Cardiac muscle cell (in vitro differentiated cells and primary cell): ENCODE results near the gene ZFPM1. TPM values are rescaled to one million over a fixed set of nuclear protein-coding genes. Genes with fewer than 3 reads are reported as not detected.
"Not testable (repeated sequence)": the region's sequence is repeated elsewhere in the genome, so short reads cannot be mapped to it uniquely, and the experiment has no call there.

Experiments
- DNase-seq, 2 donors: peaks; one replicate each; pipeline versions ENCODE4 v3.0.0 to v3.0.0-alpha.2; 2010 to 2017; ENCODE audit warnings: low read depth in 1 of 2, low spot score in 1 of 2
- H3K27ac ChIP-seq: fragments of 200-600 bp; sonication (generic); 2 replicates; pipeline ENCODE4 v1.5.1; 2016
- H3K27me3 ChIP-seq: fragments of 200-600 bp; sonication (generic); 2 replicates; pipeline ENCODE4 v1.6.0; 2016; ENCODE audit warnings: control low read depth
- H3K36me3 ChIP-seq: fragments of 200-600 bp; sonication (generic); 2 replicates; pipeline ENCODE4 v1.5.1; 2016; ENCODE audit warnings: control low read depth
- H3K4me1 ChIP-seq: fragments of 200-600 bp; sonication (generic); 2 replicates; pipeline ENCODE4 v1.8.1; 2017; ENCODE audit warnings: low read depth, mild to moderate bottlenecking, mixed run types
- H3K4me3 ChIP-seq: fragments of 200-600 bp; sonication (generic); 2 replicates; pipeline ENCODE4 v1.5.1; 2016; ENCODE audit warnings: mild to moderate bottlenecking
- H3K9me3 ChIP-seq: fragments of 200-600 bp; sonication (generic); 2 replicates; pipeline ENCODE4 v1.5.1; 2017; ENCODE audit warnings: low read depth, mild to moderate bottlenecking, control low read depth
- CTCF ChIP-seq: IDR thresholded peaks from 2 replicates; pipeline ENCODE4 v1.5.1; 2012; ENCODE audit warnings: low read depth, mild to moderate bottlenecking, low read length
- polyA plus RNA-seq: library from polyadenylated mRNA; unstranded; fragments of >200 nt; fragmentation: Nextera tagmentation; extraction: Ambion mirVana; gene quantifications from 2 replicates; pipeline ENCODE4 v1.2.1, GENCODE V29; 2016
- total RNA-seq: library from RNA; depleted of rRNA; stranded (reverse); fragments of >200 nt; gene quantifications from 2 replicates; pipeline ENCODE4 v1.2.3, GENCODE V29; 2016

The ZFPM1 gene
- total and polyA plus RNA-seq, 2 experiments from 2014 or later = 7.6 to 9.4 TPM

DNA sequence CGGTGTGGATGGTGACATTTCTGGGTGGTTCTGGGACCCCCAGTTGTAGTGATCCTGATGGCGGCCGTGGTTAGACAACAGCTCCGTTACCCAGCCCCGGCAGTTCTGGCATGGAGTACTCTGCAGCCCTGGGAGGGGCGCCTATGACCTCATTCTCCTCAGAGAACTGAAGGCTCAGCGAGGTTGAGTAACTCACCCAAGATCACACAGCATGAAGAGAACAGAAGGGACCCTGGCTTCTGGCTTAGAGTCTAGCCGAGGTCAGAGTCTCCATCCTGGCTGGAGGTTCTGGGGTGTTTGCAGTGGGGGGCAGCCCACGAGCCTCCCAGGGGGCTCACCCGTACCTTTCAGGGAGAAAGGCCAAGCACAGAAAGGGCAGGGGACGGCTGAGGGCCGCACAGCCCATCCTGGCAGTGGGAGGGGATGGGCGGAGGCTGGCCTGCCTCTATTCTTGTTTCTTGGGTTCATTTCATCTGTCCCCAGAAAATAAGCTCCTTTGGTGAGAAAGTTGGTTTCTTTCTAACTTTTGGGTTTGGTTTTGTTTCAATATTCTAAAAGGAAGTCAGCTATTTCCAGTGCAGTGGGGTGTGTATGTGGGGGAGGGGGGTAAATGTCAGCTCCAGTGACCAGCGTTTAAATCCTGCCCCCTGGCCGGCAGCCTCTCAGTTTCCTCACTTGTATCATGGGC lies 13.2 kb downstream of the ZFPM1 start:
- Histone ChIP-seq H3K36me3 (no peaks in the 10 kb centered on the region), H3K27ac (peak overlapping the region; percentile 54), H3K4me1 (peaks cover 29% of the 10 kb centered on the region), H3K27me3 (no peaks in the 10 kb centered on the region), H3K4me3 (no peak overlapping the region), H3K9me3 (no peaks in the 10 kb centered on the region)
- no peak for TF ChIP-seq CTCF
- no peak for DNase-seq

DNA sequence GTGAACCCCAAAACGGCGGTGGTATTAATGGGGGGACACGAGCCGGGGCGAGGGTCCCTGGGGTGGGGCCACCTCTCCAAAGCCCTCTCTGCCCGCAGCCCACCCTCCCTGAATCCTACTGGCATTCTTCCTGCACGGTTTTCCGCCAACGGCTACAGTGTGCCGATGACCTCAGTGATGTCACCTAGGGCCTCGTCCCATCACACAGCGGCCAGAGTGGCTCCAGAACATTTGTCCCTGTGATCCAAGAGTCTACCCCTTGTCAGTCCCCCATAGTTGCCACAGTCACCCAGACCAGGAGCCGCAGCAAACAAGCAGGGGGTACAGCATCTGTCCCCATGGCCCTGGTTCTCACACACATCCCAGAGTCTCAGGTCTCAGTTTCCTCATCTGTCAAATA lies 13.9 kb downstream of the ZFPM1 start:
- H3K36me3 ChIP-seq = no peaks in the 10 kb centered on the region

DNA sequence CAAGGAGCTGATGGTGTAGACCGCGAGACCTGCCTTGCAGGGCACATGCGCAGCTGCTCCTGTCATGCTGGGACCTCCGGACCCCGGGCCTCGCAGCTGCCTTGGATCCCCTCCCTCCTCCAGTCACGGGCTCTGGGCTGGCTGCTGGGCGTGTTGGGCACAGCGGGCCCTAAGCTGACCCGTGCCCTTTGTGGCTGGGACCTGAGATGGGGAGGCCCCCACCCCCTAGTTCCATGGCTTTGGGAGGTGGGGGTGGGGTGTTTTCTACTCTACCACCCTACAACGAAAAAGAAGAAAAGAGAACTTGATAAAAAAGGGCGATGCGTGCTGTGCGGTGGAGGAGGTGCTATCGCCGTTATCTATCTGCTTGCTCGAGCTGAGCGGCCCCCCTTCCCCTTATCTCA lies 14.5 kb downstream of the ZFPM1 start:
- Histone ChIP-seq H3K27ac (peak overlapping the region; percentile 48), H3K4me1 (peaks cover 19% of the 10 kb centered on the region), H3K27me3 (no peaks in the 10 kb centered on the region), H3K9me3 (no peaks in the 10 kb centered on the region), H3K36me3 (no peaks in the 10 kb centered on the region), H3K4me3 (no peak overlapping the region)
- DNase-seq = no peak
- TF ChIP-seq CTCF = no peak

More for the DNA sequence above, 13.9 kb downstream of the ZFPM1 start:
- Histone ChIP-seq H3K27me3 (no peaks in the 10 kb centered on the region), H3K27ac (peak overlapping the region; percentile 54), H3K4me1 (peaks cover 23% of the 10 kb centered on the region), H3K9me3 (no peaks in the 10 kb centered on the region), H3K4me3 (no peak overlapping the region)
- no peak for DNase-seq
- no peak for TF ChIP-seq CTCF

GRCh38 chr16:88468275-88469129 lies 15.4 kb downstream of the ZFPM1 start:
- Histone ChIP-seq H3K4me3 (no peak overlapping the region), H3K27me3 (no peaks in the 10 kb centered on the region), H3K27ac (peak overlapping the region; percentile 48), H3K9me3 (no peaks in the 10 kb centered on the region), H3K36me3 (no peaks in the 10 kb centered on the region), H3K4me1 (peaks cover 19% of the 10 kb centered on the region)
- peak; percentile 58 to 86 for DNase-seq
- no peak for TF ChIP-seq CTCF

DNA sequence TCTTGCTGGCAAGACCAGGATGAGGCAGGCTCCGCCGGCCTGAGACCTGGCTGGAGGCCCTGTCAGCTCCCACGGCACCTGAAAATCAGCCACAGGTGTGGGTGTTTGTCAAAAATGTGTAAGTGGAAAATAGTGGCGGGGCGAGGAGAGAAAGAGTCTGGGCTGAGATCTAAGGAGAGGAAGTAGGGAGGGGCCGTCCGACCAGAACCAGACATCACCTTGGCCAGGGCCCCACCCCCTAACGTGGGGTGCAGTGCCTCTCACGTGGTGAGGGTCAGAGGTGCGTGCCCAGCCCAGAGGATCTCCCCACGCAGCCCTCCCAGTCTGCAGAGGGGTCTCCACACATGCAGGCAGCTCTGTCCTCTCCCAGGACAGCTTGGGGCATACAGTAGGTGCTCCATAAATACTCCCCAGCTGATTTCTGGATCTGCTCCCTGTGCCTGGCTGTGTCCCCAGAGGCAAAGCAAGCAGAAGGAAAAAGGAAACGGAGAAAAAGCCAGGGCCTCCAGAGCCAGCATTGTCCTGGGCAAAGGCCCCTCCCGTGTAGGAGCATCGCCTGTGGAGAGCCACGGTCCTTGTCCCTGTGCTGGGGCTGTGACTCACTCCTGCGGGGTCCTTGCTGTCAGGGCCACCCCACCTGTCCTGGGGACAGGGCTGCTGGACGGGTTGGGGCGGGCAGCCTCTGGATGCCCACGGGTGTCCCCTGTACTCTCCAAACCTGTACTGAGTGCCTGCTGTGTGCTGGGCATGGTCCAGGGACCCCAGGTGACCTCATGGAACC lies 16.7 kb downstream of the ZFPM1 start:
- H3K36me3 ChIP-seq = no peaks in the 10 kb centered on the region
- peaks cover 12% of the 10 kb centered on the region for H3K4me1 ChIP-seq
- H3K9me3 ChIP-seq = no peaks in the 10 kb centered on the region
- H3K27me3 ChIP-seq = no peaks in the 10 kb centered on the region
- H3K4me3 ChIP-seq = no peak overlapping the region
- no peak for TF ChIP-seq CTCF
- H3K27ac ChIP-seq = no peak overlapping the region
- no peak for DNase-seq

- not testable (repeated sequence) for DNase-seq, H3K27ac ChIP-seq
Measured at GRCh38 chr16:88470396-88470680, 17.3 kb downstream of the ZFPM1 start.

DNA sequence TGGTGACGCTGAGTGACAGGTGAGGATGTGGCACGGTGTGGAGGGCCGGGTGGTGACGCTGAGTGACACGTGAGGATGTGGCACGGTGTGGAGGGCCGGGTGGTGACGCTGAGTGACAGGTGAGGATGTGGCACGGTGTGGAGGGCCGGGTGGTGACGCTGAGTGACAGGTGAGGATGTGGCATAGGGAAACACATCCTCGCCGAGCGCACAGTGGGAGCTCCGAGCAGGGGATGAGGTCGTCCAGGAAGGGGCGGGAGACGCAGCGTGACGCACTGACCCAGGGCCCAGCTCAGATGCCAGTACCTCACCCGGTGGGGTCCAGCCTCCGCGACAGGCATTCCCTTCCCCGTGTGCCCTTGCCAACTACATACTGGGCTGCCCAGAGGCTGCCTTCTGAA lies 17.6 kb downstream of the ZFPM1 start:
- H3K36me3 ChIP-seq = not testable (repeated sequence)
- peaks cover 10% of the 10 kb centered on the region for H3K4me1 ChIP-seq

More at GRCh38 chr16:88470396-88470680, 17.3 kb downstream of the ZFPM1 start:
- peaks cover 10% of the 10 kb centered on the region for H3K4me1 ChIP-seq
- H3K9me3 ChIP-seq, H3K27me3 ChIP-seq, H3K4me3 ChIP-seq, H3K36me3 ChIP-seq: not testable (repeated sequence)

More for the DNA sequence above, 17.6 kb downstream of the ZFPM1 start:
- not testable (repeated sequence) for H3K4me3 ChIP-seq, H3K27me3 ChIP-seq, H3K27ac ChIP-seq, H3K9me3 ChIP-seq, DNase-seq
